Body of pancreas (tissue), 4 donors: ENCODE measurements around the gene FOXP1. TPM values are rescaled to one million over a fixed set of nuclear protein-coding genes. Genes with fewer than 3 reads are reported as not detected.

Experiments used
- ATAC-seq: fragments of 150-250 bp; one replicate; pipeline ENCODE4 v1.9.1; 2016
- DNase-seq, 4 donors: peaks; one replicate each; pipeline ENCODE4 v3.0.0-alpha.2; 2019
- H3K27ac ChIP-seq, 4 donors: fragments of 200-600 bp; sonication (generic); 1 replicate in 3 of 4; 2 replicates in 1 of 4; pipeline versions ENCODE4 v1.5.1 to v1.6.1; 2016 to 2019; ENCODE audit warnings: mild to moderate bottlenecking in 1 of 4, mixed read lengths in 1 of 4, moderate library complexity in 1 of 4
- H3K27me3 ChIP-seq, 2 donors: fragments of 200-600 bp; sonication (generic); one replicate each; pipeline ENCODE4 v1.6.0; 2016; ENCODE audit warnings: mild to moderate bottlenecking in 1 of 2
- H3K36me3 ChIP-seq, 2 donors: fragments of 200-600 bp; sonication (generic); replicated peaks in 1 of 2; 2 replicates each; pipeline ENCODE4 v1.5.1; 2016; ENCODE audit warnings: low read depth in 2 of 2; ENCODE audit not compliant: insufficient read depth in 1 of 2
- H3K4me1 ChIP-seq: fragments of 200-600 bp; sonication (generic); one replicate; pipeline ENCODE4 v1.6.0; 2016
- H3K4me3 ChIP-seq, 2 donors: fragments of 200-600 bp; sonication (generic); 1 replicate in 1 of 2; 2 replicates in 1 of 2; pipeline ENCODE4 v1.5.1; 2016 to 2019
- H3K9me3 ChIP-seq, 3 donors: fragments of 200-600 bp; sonication (generic); 1 replicate in 2 of 3; 2 replicates in 1 of 3; pipeline ENCODE4 v1.5.1; 2016
- CTCF ChIP-seq, 7 experiments: fragments of 450-650 bp in 4 of 7; fragments of 200-600 bp in 3 of 7; sonication (generic) in 3 of 7; IDR thresholded peaks; one replicate each; pipeline ENCODE4 v1.5.1; 2016 to 2019; ENCODE audit warnings: antibody characterized with exemption in 7 of 7
- POLR2A ChIP-seq, 3 donors: fragments of 450-650 bp; IDR thresholded peaks; one replicate each; pipeline ENCODE4 v1.6.1; 2016; ENCODE audit warnings: antibody characterized with exemption in 3 of 3, mild to moderate bottlenecking in 2 of 3
- WGBS, 2 donors: methylation state at CpG; one replicate each; pipeline ENCODE4 v1.1.5; 2017; 5-methylcytosine and 5-hydroxymethylcytosine counted together
- intact Hi-C: fragments of 100-400 bp; cut with DNase I; formaldehyde crosslinking; loops from one replicate; pipeline ENCODE4 v1.15.1; 2023
- total RNA-seq, 2 donors: library from RNA; depleted of rRNA; stranded (reverse); fragments of >200 nt; gene quantifications; one replicate each; pipeline ENCODE4 v1.1.0, GENCODE V29; 2016

FOXP1 gene
- total RNA-seq, 2 donors from 2014 or later = 85.7 to 86.1 TPM

- intact Hi-C loops = no loop called here
- Histone ChIP-seq H3K4me1 (peaks cover 4% of the 10 kb centered on the region), H3K4me3 (no peak overlapping the region), H3K27me3 (no peaks in the 10 kb centered on the region), H3K36me3 (no peaks in the 10 kb centered on the region), H3K9me3 (no peaks in the 10 kb centered on the region), H3K27ac (no peak overlapping the region)
- ATAC-seq (no peak), DNase-seq (peak in 1 of 4 donors; percentile 18)
- TF ChIP-seq CTCF (IDR thresholded peaks at IDR 0.05) (no peak), POLR2A (IDR thresholded peaks at IDR 0.05) (no peak)
- WGBS, 2 donors = 68 to 83% methylated on average over 6 to 7 of the region's 7 CpGs
Measured at GRCh38 chr3:71395927-71396695, 187.4 kb downstream of the FOXP1 start.

- Histone ChIP-seq H3K4me1 (peaks cover 7% of the 10 kb centered on the region), H3K4me3 (no peak overlapping the region), H3K9me3 (no peaks in the 10 kb centered on the region), H3K36me3 (no peaks in the 10 kb centered on the region), H3K27me3 (no peaks in the 10 kb centered on the region), H3K27ac (no peak overlapping the region)
- WGBS, 2 donors = 69 to 77% methylated on average over 3 of the region's 3 CpGs
- DNase-seq (no peak), ATAC-seq (no peak)
- intact Hi-C loops = no loop called here
- TF ChIP-seq CTCF (IDR thresholded peaks at IDR 0.05) = no peak
- no peak for TF ChIP-seq POLR2A (IDR thresholded peaks at IDR 0.05)
Measured at GRCh38 chr3:71395470-71395869, 188.1 kb downstream of the FOXP1 start.

GRCh38 chr3:71393745-71394144 lies 189.8 kb downstream of the FOXP1 start:
- H3K36me3 ChIP-seq = no peaks in the 10 kb centered on the region
- 96 to 97% methylated on average over 2 of the region's 2 CpGs for WGBS, 2 donors
- H3K27ac ChIP-seq = no peak overlapping the region
- no peaks in the 10 kb centered on the region for H3K9me3 ChIP-seq
- DNase-seq (no peak), ATAC-seq (no peak)
- H3K4me1 ChIP-seq = peaks cover 19% of the 10 kb centered on the region
- intact Hi-C loops = no loop called here
- TF ChIP-seq CTCF (IDR thresholded peaks at IDR 0.05) (no peak), POLR2A (IDR thresholded peaks at IDR 0.05) (no peak)
- H3K4me3 ChIP-seq = no peak overlapping the region
- no peaks in the 10 kb centered on the region for H3K27me3 ChIP-seq

GRCh38 chr3:71393093-71393492 lies 190.4 kb downstream of the FOXP1 start:
- TF ChIP-seq CTCF (IDR thresholded peaks at IDR 0.05) (no peak), POLR2A (IDR thresholded peaks at IDR 0.05) (no peak)
- ATAC-seq (no peak), DNase-seq (no peak)
- H3K4me1 ChIP-seq = peaks cover 19% of the 10 kb centered on the region
- H3K27ac ChIP-seq = no peak overlapping the region
- intact Hi-C loops = no loop called here
- WGBS, 2 donors = 96 to 100% methylated on average over 1 of the region's 1 CpG
- no peak overlapping the region for H3K4me3 ChIP-seq
- H3K9me3 ChIP-seq = no peaks in the 10 kb centered on the region
- H3K36me3 ChIP-seq = no peaks in the 10 kb centered on the region
- H3K27me3 ChIP-seq = no peaks in the 10 kb centered on the region

- ATAC-seq = no peak
- intact Hi-C loops = no loop called here
- H3K9me3 ChIP-seq = no peaks in the 10 kb centered on the region
- no peak overlapping the region for H3K4me3 ChIP-seq
- WGBS, 2 donors = 51 to 70% methylated on average over 2 of the region's 2 CpGs
- no peak for TF ChIP-seq POLR2A (IDR thresholded peaks at IDR 0.05)
- TF ChIP-seq CTCF (IDR thresholded peaks at IDR 0.05) = no peak
- peaks cover 18% of the 10 kb centered on the region for H3K4me1 ChIP-seq
- H3K36me3 ChIP-seq = no peaks in the 10 kb centered on the region
- no peak for DNase-seq
- no peak overlapping the region for H3K27ac ChIP-seq
- no peaks in the 10 kb centered on the region for H3K27me3 ChIP-seq
Measured at GRCh38 chr3:71392251-71392650, 191.3 kb downstream of the FOXP1 start.
